HEK293 (cell line): ENCODE results near the gene KLHL25.

ENCODE experiments used
- CTCF ChIA-PET: fragments of 350-600 bp; formaldehyde crosslinking; extraction: SDS; loops from one replicate; lab custom pipeline; 2021; ENCODE audit warnings: antibody characterized with exemption; lab: Yijun Ruan, JAX
- POLR2A ChIA-PET: fragments of 300-600 bp; formaldehyde crosslinking; extraction: SDS; loops from one replicate; lab custom pipeline; 2020; ENCODE audit warnings: antibody characterized with exemption, inconsistent platforms; lab: Yijun Ruan, JAX
- H3K27ac ChIP-seq: fragments of 200-500 bp; sonication (Bioruptor generic); 2 replicates; pipeline ENCODE4 v1.5.1; 2014; ENCODE audit warnings: low read depth, low read length, control low read depth, inconsistent platforms; ENCODE audit errors: extremely low read depth
- H3K36me3 ChIP-seq, 2 experiments: fragments of 200-500 bp in 1 of 2; sonication (Bioruptor generic) in 1 of 2; 1 replicate in 1 of 2; 2 replicates in 1 of 2; pipeline ENCODE4 v1.5.1; 2014 to 2017; ENCODE audit warnings: inconsistent platforms in 2 of 2, low read length in 2 of 2; ENCODE audit not compliant: control insufficient read depth in 2 of 2, insufficient read depth in 1 of 2
- H3K4me1 ChIP-seq: fragments of 200-500 bp; sonication (Bioruptor generic); 2 replicates; pipeline ENCODE4 v1.5.1; 2014; ENCODE audit warnings: mild to moderate bottlenecking, low read length, inconsistent platforms; ENCODE audit not compliant: control insufficient read depth, insufficient read depth
- H3K4me3 ChIP-seq: 2 replicates; pipeline ENCODE4 v1.5.1; 2011; ENCODE audit warnings: low read depth, mild to moderate bottlenecking, control low read depth, low read length, moderate library complexity
- H3K9me3 ChIP-seq: fragments of 200-500 bp; sonication (Bioruptor generic); 2 replicates; pipeline ENCODE4 v1.5.1; 2014; ENCODE audit warnings: low read depth, low read length, inconsistent platforms; ENCODE audit not compliant: control insufficient read depth, insufficient read depth
- AEBP2 ChIP-seq: fragments of 450-650 bp; formaldehyde crosslinking; IDR thresholded peaks from 2 replicates; pipeline ENCODE4 v1.5.1; 2016; ENCODE audit warnings: missing biosample characterization, missing genetic modification characterization, borderline replicate concordance
- REST ChIP-seq: fragments of 450-650 bp; formaldehyde crosslinking; IDR thresholded peaks from 2 replicates; pipeline ENCODE4 v1.5.1; 2016; ENCODE audit warnings: missing biosample characterization, missing genetic modification characterization
- YY1 ChIP-seq: fragments of 450-650 bp; formaldehyde crosslinking; IDR thresholded peaks from 2 replicates; pipeline ENCODE4 v1.5.1; 2018; ENCODE audit warnings: missing biosample characterization, missing genetic modification characterization
- ZBTB7A ChIP-seq: fragments of 450-650 bp; formaldehyde crosslinking; IDR thresholded peaks from 2 replicates; pipeline ENCODE4 v1.5.1; 2016; ENCODE audit warnings: low read depth, missing biosample characterization, missing genetic modification characterization
- ZEB2 ChIP-seq: fragments of 450-650 bp; formaldehyde crosslinking; IDR thresholded peaks from 2 replicates; pipeline ENCODE4 v1.5.1; 2016; ENCODE audit warnings: missing biosample characterization, missing genetic modification characterization
- ZNF18 ChIP-seq: fragments of 450-650 bp; formaldehyde crosslinking; IDR thresholded peaks from 2 replicates; pipeline ENCODE4 v1.5.1; 2016; ENCODE audit warnings: missing biosample characterization, missing genetic modification characterization
- ZNF202 ChIP-seq: fragments of 450-650 bp; formaldehyde crosslinking; IDR thresholded peaks from 2 replicates; pipeline ENCODE4 v1.5.1; 2016; ENCODE audit warnings: missing biosample characterization, missing genetic modification characterization, borderline replicate concordance
- ZNF23 ChIP-seq: fragments of 450-650 bp; formaldehyde crosslinking; IDR thresholded peaks from 2 replicates; pipeline ENCODE4 v1.5.1; 2016; ENCODE audit warnings: missing biosample characterization, missing genetic modification characterization, borderline replicate concordance
- ZNF274 ChIP-seq, 2 experiments: fragments of 200-500 bp in 1 of 2; fragments of 450-650 bp in 1 of 2; sonication (Bioruptor generic) in 1 of 2; formaldehyde crosslinking in 1 of 2; IDR thresholded peaks; 2 replicates each; pipeline versions ENCODE4 v1.5.1 to v1.6.1; 2014 to 2016; ENCODE audit warnings: borderline replicate concordance in 1 of 2, inconsistent platforms in 1 of 2, low read length in 1 of 2, missing biosample characterization in 1 of 2, missing genetic modification characterization in 1 of 2
- ZNF280C ChIP-seq: fragments of 450-650 bp; formaldehyde crosslinking; IDR thresholded peaks from 2 replicates; pipeline ENCODE4 v1.5.1; 2016; ENCODE audit warnings: missing biosample characterization, missing genetic modification characterization
- ZNF302 ChIP-seq: fragments of 450-650 bp; formaldehyde crosslinking; IDR thresholded peaks from 2 replicates; pipeline ENCODE4 v1.5.1; 2016; ENCODE audit warnings: missing biosample characterization, missing genetic modification characterization, low read depth
- ZNF391 ChIP-seq: fragments of 450-650 bp; formaldehyde crosslinking; IDR thresholded peaks from 2 replicates; pipeline ENCODE4 v1.5.1; 2016; ENCODE audit warnings: low read depth, missing biosample characterization, missing genetic modification characterization, borderline replicate concordance
- ZNF433 ChIP-seq: fragments of 450-650 bp; formaldehyde crosslinking; IDR thresholded peaks from 2 replicates; pipeline ENCODE4 v1.5.1; 2016; ENCODE audit warnings: missing biosample characterization, missing genetic modification characterization, low read depth
- ZNF549 ChIP-seq: fragments of 450-650 bp; IDR thresholded peaks from 2 replicates; pipeline ENCODE4 v1.5.1; 2018; ENCODE audit warnings: missing biosample characterization, missing genetic modification characterization, mild to moderate bottlenecking, inconsistent platforms, moderate library complexity
- ZNF624 ChIP-seq: fragments of 450-650 bp; formaldehyde crosslinking; IDR thresholded peaks from 2 replicates; pipeline ENCODE4 v1.5.1; 2017; ENCODE audit warnings: missing biosample characterization, missing genetic modification characterization
- ZNF692 ChIP-seq: fragments of 450-650 bp; formaldehyde crosslinking; IDR thresholded peaks from 2 replicates; pipeline ENCODE4 v1.5.1; 2016; ENCODE audit warnings: missing biosample characterization, missing genetic modification characterization
- ZNF830 ChIP-seq: fragments of 450-650 bp; IDR thresholded peaks from 2 replicates; pipeline ENCODE4 v1.5.0; 2018; ENCODE audit warnings: missing biosample characterization, missing genetic modification characterization, low read depth, mild to moderate bottlenecking, moderate library complexity

The KLHL25 gene

GRCh38 chr15:85777250-85778106, 17.2 kb downstream of the KLHL25 start (continued):
- TF ChIP-seq ZBTB7A (tag by site-specific recombination) (no peak), ZNF280C (no peak), ZNF302 (no peak), ZNF274 (IDR thresholded peaks at IDR 0.05; ENCODE audit: low read length) (no peak), ZNF274 (tag by site-specific recombination; IDR thresholded peaks at IDR 0.05; ENCODE audit: borderline replicate concordance) (no peak), ZNF549 (tag by site-specific recombination) (no peak), YY1 (tag by site-specific recombination) (no peak), ZNF830 (no peak)

GRCh38 chr15:85773970-85774369, 20.8 kb downstream of the KLHL25 start:
- Histone ChIP-seq H3K4me3 (no peak overlapping the region), H3K36me3 (peaks cover 0 to 6% of the 10 kb centered on the region in 2 experiments; a peak in 1 of 3 replicates), H3K9me3 (no peaks in the 10 kb centered on the region), H3K27ac (no peak overlapping the region), H3K4me1 (peaks cover 5% of the 10 kb centered on the region; the same call in 1 of the 2 replicates)
- ChIA-PET CTCF (interaction anchor here (0.6 kb wide), 1 partner anchor 270 kb away, joined by 3 read pairs; no protein-coding TSS in a partner anchor), POLR2A (interaction anchor here (1.1 kb wide), 1 partner anchor 21 kb away, joined by 3 read pairs; the partner anchor contains the start of gene KLHL25)
- TF ChIP-seq ZNF18 (tag by site-specific recombination) (no peak), AEBP2 (no peak), ZNF692 (tag by site-specific recombination) (no peak), REST (tag by site-specific recombination) (no peak), ZNF624 (tag by site-specific recombination) (no peak), ZEB2 (tag by site-specific recombination) (no peak), ZNF391 (tag by site-specific recombination) (no peak), ZNF202 (tag by site-specific recombination) (no peak), ZNF433 (tag by site-specific recombination) (no peak), ZNF23 (tag by site-specific recombination) (no peak)
